Adipocyte (in vitro differentiated cells): ENCODE results near the gene RCOR1.
"Not testable (repeated sequence)": the region's sequence is repeated elsewhere in the genome, so short reads cannot be mapped to it uniquely, and the experiment has no call there.

Experiments
- DNase-seq: peaks from one replicate; pipeline ENCODE4 v3.0.0-alpha.2; 2015; ENCODE audit warnings: low read depth
- H3K27me3 ChIP-seq: replicated peaks from 2 replicates; pipeline ENCODE4 v1.7.0; 2013; ENCODE audit warnings: mild to moderate bottlenecking, low read length, moderate library complexity; ENCODE audit not compliant: control insufficient read depth, insufficient read depth
- H3K36me3 ChIP-seq: 2 replicates; pipeline ENCODE4 v1.7.0; 2013; ENCODE audit warnings: low read length, mild to moderate bottlenecking, moderate library complexity; ENCODE audit not compliant: control insufficient read depth, insufficient read depth, severe bottlenecking
- H3K4me1 ChIP-seq: 2 replicates; pipeline ENCODE4 v1.7.0; 2013; ENCODE audit warnings: mild to moderate bottlenecking, low read length, moderate library complexity; ENCODE audit not compliant: control insufficient read depth, insufficient read depth
- H3K4me3 ChIP-seq: 2 replicates; pipeline ENCODE4 v1.7.0; 2013; ENCODE audit warnings: mild to moderate bottlenecking, low read length, moderate library complexity
- H3K9ac ChIP-seq: 2 replicates; pipeline ENCODE4 v1.7.0; 2013; ENCODE audit warnings: mild to moderate bottlenecking, low read length, moderate library complexity
- H3K9me3 ChIP-seq: 2 replicates; pipeline ENCODE4 v1.7.0; 2013; ENCODE audit warnings: mild to moderate bottlenecking, low read length, moderate library complexity; ENCODE audit not compliant: control insufficient read depth

The RCOR1 gene

GRCh38 chr14:102573591-102574046 is 18.8 kb upstream of the RCOR1 start:
- H3K9ac ChIP-seq: no peak overlapping the region
- H3K4me1 ChIP-seq: no peaks in the 10 kb centered on the region
- H3K4me3 ChIP-seq: no peak overlapping the region
- H3K9me3 ChIP-seq: no peaks in the 10 kb centered on the region
- no peak for DNase-seq
- peaks cover 2% of the 10 kb centered on the region for H3K27me3 ChIP-seq
- H3K36me3 ChIP-seq: no peaks in the 10 kb centered on the region

- Histone ChIP-seq H3K9ac (no peak overlapping the region), H3K9me3 (no peaks in the 10 kb centered on the region), H3K4me1 (no peaks in the 10 kb centered on the region), H3K27me3 (no peaks in the 10 kb centered on the region), H3K4me3 (no peak overlapping the region), H3K36me3 (no peaks in the 10 kb centered on the region)
- DNase-seq: no peak
Measured at GRCh38 chr14:102574281-102575159, 17.9 kb upstream of the RCOR1 start.

GRCh38 chr14:102575160-102575845 is 17.1 kb upstream of the RCOR1 start:
- H3K9me3 ChIP-seq: no peaks in the 10 kb centered on the region
- no peaks in the 10 kb centered on the region for H3K27me3 ChIP-seq
- H3K36me3 ChIP-seq: no peaks in the 10 kb centered on the region
- H3K4me3 ChIP-seq: no peak overlapping the region
- H3K4me1 ChIP-seq: peaks cover 6% of the 10 kb centered on the region
- DNase-seq: no peak
- H3K9ac ChIP-seq: no peak overlapping the region

GRCh38 chr14:102575846-102576428 is 16.5 kb upstream of the RCOR1 start:
- H3K4me1 ChIP-seq: peaks cover 10% of the 10 kb centered on the region
- not testable (repeated sequence) for H3K4me3 ChIP-seq, H3K36me3 ChIP-seq, DNase-seq, H3K27me3 ChIP-seq, H3K9ac ChIP-seq, H3K9me3 ChIP-seq

GRCh38 chr14:102578821-102579220 is 13.6 kb upstream of the RCOR1 start:
- no peak for DNase-seq

GRCh38 chr14:102579696-102580549 is 12.5 kb upstream of the RCOR1 start:
- H3K9me3 ChIP-seq: no peaks in the 10 kb centered on the region
- H3K27me3 ChIP-seq: no peaks in the 10 kb centered on the region
- peaks cover 16% of the 10 kb centered on the region for H3K4me1 ChIP-seq
- DNase-seq: peak; percentile 75
- H3K9ac ChIP-seq: peak overlapping the region; percentile 27
- no peaks in the 10 kb centered on the region for H3K36me3 ChIP-seq
- H3K4me3 ChIP-seq: peak overlapping the region; percentile 9

More at GRCh38 chr14:102578821-102579220, 13.6 kb upstream of the RCOR1 start:
- Histone ChIP-seq H3K4me1 (peaks cover 16% of the 10 kb centered on the region), H3K4me3 (no peak overlapping the region), H3K9me3 (no peaks in the 10 kb centered on the region), H3K36me3 (no peaks in the 10 kb centered on the region), H3K27me3 (no peaks in the 10 kb centered on the region), H3K9ac (no peak overlapping the region)

- no peak for DNase-seq
- peak overlapping the region; percentile 9 for H3K4me3 ChIP-seq
- no peaks in the 10 kb centered on the region for H3K36me3 ChIP-seq
- H3K4me1 ChIP-seq: peaks cover 16% of the 10 kb centered on the region
- H3K27me3 ChIP-seq: no peaks in the 10 kb centered on the region
- no peaks in the 10 kb centered on the region for H3K9me3 ChIP-seq
- H3K9ac ChIP-seq: peak overlapping the region; percentile 27
Measured at GRCh38 chr14:102580550-102581110, 11.8 kb upstream of the RCOR1 start.

- H3K27me3 ChIP-seq: no peaks in the 10 kb centered on the region
- no peak overlapping the region for H3K9ac ChIP-seq
- DNase-seq: no peak
- H3K4me1 ChIP-seq: peaks cover 16% of the 10 kb centered on the region
- H3K36me3 ChIP-seq: no peaks in the 10 kb centered on the region
- H3K4me3 ChIP-seq: no peak overlapping the region
- no peaks in the 10 kb centered on the region for H3K9me3 ChIP-seq
Measured at GRCh38 chr14:102581193-102581592, 11.3 kb upstream of the RCOR1 start.

GRCh38 chr14:102583726-102584125 is 8.7 kb upstream of the RCOR1 start:
- no peaks in the 10 kb centered on the region for H3K36me3 ChIP-seq
- no peak overlapping the region for H3K4me3 ChIP-seq
- no peaks in the 10 kb centered on the region for H3K27me3 ChIP-seq
- no peak for DNase-seq
- H3K9ac ChIP-seq: no peak overlapping the region
- no peaks in the 10 kb centered on the region for H3K9me3 ChIP-seq
- peaks cover 16% of the 10 kb centered on the region for H3K4me1 ChIP-seq

- no peaks in the 10 kb centered on the region for H3K27me3 ChIP-seq
- no peak overlapping the region for H3K9ac ChIP-seq
- H3K4me3 ChIP-seq: no peak overlapping the region
- H3K4me1 ChIP-seq: peaks cover 11% of the 10 kb centered on the region
- H3K9me3 ChIP-seq: no peaks in the 10 kb centered on the region
- no peak for DNase-seq
- no peaks in the 10 kb centered on the region for H3K36me3 ChIP-seq
Measured at GRCh38 chr14:102584871-102585869, 7.3 kb upstream of the RCOR1 start.
